ENCODE data around the gene STAT6.

- TF ChIP-seq CTCF (IDR thresholded peaks at IDR 0.05) (no peak), POLR2A (IDR thresholded peaks at IDR 0.05) (no peak)
These were observed 31.3 kb downstream of the STAT6 start for GRCh38 chr12:57079821-57080220.

All from heart left ventricle (tissue), 13 donors.